ENCODE data around the gene C13orf46. TPM values are rescaled to one million over a fixed set of nuclear protein-coding genes. Genes with fewer than 3 reads are reported as not detected.

Gene C13orf46
- total RNA-seq, 1 donor from 2014 or later, result 0.69 TPM

GRCh38 chr13:113939129-113939943 is 34.5 kb downstream of the C13orf46 start:
- no peaks in the 10 kb centered on the region for H3K9me3 Mint-ChIP-seq
- DNase-seq, result no peak
- no peaks in the 10 kb centered on the region for H3K36me3 Mint-ChIP-seq (ENCODE audit: low read depth)
- no peak overlapping the region for H3K4me3 Mint-ChIP-seq
- no peak overlapping the region for H3K27ac Mint-ChIP-seq
- TF ChIP-seq CTCF (IDR thresholded peaks at IDR 0.05), result no peak
- CTCF ChIA-PET, result no interaction called here
- POLR2A ChIA-PET, result no interaction called here
- ATAC-seq (ENCODE audit: low read depth), result no peak
- intact Hi-C loops (cut with micrococcal nuclease), result no loop called here
- H3K27me3 Mint-ChIP-seq, result peaks cover 10% of the 10 kb centered on the region
- no peaks in the 10 kb centered on the region for H3K4me1 Mint-ChIP-seq

GRCh38 chr13:113938716-113939115 is 35.2 kb downstream of the C13orf46 start:
- ATAC-seq (ENCODE audit: low read depth), result no peak
- no peak overlapping the region for H3K4me3 Mint-ChIP-seq
- no peak for TF ChIP-seq CTCF (IDR thresholded peaks at IDR 0.05)
- CTCF ChIA-PET, result no interaction called here
- no peak overlapping the region for H3K27ac Mint-ChIP-seq
- no peaks in the 10 kb centered on the region for H3K9me3 Mint-ChIP-seq
- no peaks in the 10 kb centered on the region for H3K4me1 Mint-ChIP-seq
- H3K27me3 Mint-ChIP-seq, result peaks cover 10% of the 10 kb centered on the region
- intact Hi-C loops (cut with micrococcal nuclease), result no loop called here
- H3K36me3 Mint-ChIP-seq (ENCODE audit: low read depth), result no peaks in the 10 kb centered on the region
- POLR2A ChIA-PET, result no interaction called here
- no peak for DNase-seq

- no peaks in the 10 kb centered on the region for H3K9me3 Mint-ChIP-seq
- no peak overlapping the region for H3K4me3 Mint-ChIP-seq
- TF ChIP-seq CTCF (IDR thresholded peaks at IDR 0.05), result no peak
- peaks cover 10% of the 10 kb centered on the region for H3K27me3 Mint-ChIP-seq
- ChIA-PET CTCF (interaction anchor here (1.0 kb wide), 1 partner anchor 288 kb away, joined by 3 read pairs; no protein-coding TSS in a partner anchor), POLR2A (no interaction called here)
- no peak overlapping the region for H3K27ac Mint-ChIP-seq
- no peaks in the 10 kb centered on the region for H3K36me3 Mint-ChIP-seq (ENCODE audit: low read depth)
- ATAC-seq (ENCODE audit: low read depth) (no peak), DNase-seq (no peak)
- no peaks in the 10 kb centered on the region for H3K4me1 Mint-ChIP-seq
- intact Hi-C loops (cut with micrococcal nuclease), result no loop called here
Observed at GRCh38 chr13:113938246-113938645, 35.6 kb downstream of the C13orf46 start.

- ChIA-PET CTCF (interaction anchor here (1.0 kb wide), 1 partner anchor 288 kb away, joined by 3 read pairs; no protein-coding TSS in a partner anchor), POLR2A (no interaction called here)
- Mint-ChIP-seq H3K4me1 (no peaks in the 10 kb centered on the region), H3K27ac (no peak overlapping the region), H3K9me3 (no peaks in the 10 kb centered on the region), H3K4me3 (no peak overlapping the region), H3K27me3 (peaks cover 10% of the 10 kb centered on the region), H3K36me3 (ENCODE audit: low read depth) (no peaks in the 10 kb centered on the region)
- intact Hi-C loops (cut with micrococcal nuclease), result no loop called here
- no peak for DNase-seq
- TF ChIP-seq CTCF (IDR thresholded peaks at IDR 0.05), result no peak
- ATAC-seq (ENCODE audit: low read depth), result no peak
Observed at GRCh38 chr13:113937527-113938180, 36.2 kb downstream of the C13orf46 start.

- no peaks in the 10 kb centered on the region for H3K9me3 Mint-ChIP-seq
- no peak for DNase-seq
Observed at GRCh38 chr13:113937073-113937472, 36.8 kb downstream of the C13orf46 start.

More at GRCh38 chr13:113937073-113937472, 36.8 kb downstream of the C13orf46 start:
- TF ChIP-seq CTCF (IDR thresholded peaks at IDR 0.05), result no peak
- no peaks in the 10 kb centered on the region for H3K36me3 Mint-ChIP-seq (ENCODE audit: low read depth)
- intact Hi-C loops (cut with micrococcal nuclease), result no loop called here
- POLR2A ChIA-PET, result no interaction called here
- H3K4me1 Mint-ChIP-seq, result no peaks in the 10 kb centered on the region
- H3K4me3 Mint-ChIP-seq, result no peak overlapping the region
- no peak for ATAC-seq (ENCODE audit: low read depth)
- CTCF ChIA-PET, result interaction anchor here (1.0 kb wide), 1 partner anchor 289 kb away, joined by 3 read pairs; no protein-coding TSS in a partner anchor
- H3K27ac Mint-ChIP-seq, result no peak overlapping the region
- peaks cover 10% of the 10 kb centered on the region for H3K27me3 Mint-ChIP-seq

Measured in activated B cell treated with CpG ODN at 0.5 μM for 24 hours (primary cell).